ENCODE measurements around the gene ADISSP. TPM values are rescaled to one million over a fixed set of nuclear protein-coding genes. Genes with fewer than 3 reads are reported as not detected.
A peak's percentile ranks its signal among the peaks of the same experiment; 100 is the strongest.

Gene ADISSP
- total and polyA plus RNA-seq, 2 of the 13 experiments (the other 11 are each of a cell fraction or from before 2014, with no cell fraction given), result 38.3 to 90.6 TPM

- TF ChIP-seq NONO (IDR thresholded peaks at IDR 0.05) (no peak), NONO (CRISPR knock-in tag; conservative IDR thresholded peaks at IDR 0.05) (peak; percentile 67), ZC3H4 (CRISPR knock-in tag; IDR thresholded peaks at IDR 0.05; ENCODE audit: borderline replicate concordance) (no peak), MBNL3 (CRISPR knock-in tag; conservative IDR thresholded peaks at IDR 0.05) (no peak), NAIF1 (CRISPR knock-in tag; IDR thresholded peaks at IDR 0.05; ENCODE audit: borderline replicate concordance) (no peak), MIXL1 (CRISPR knock-in tag; IDR thresholded peaks at IDR 0.05) (peak; percentile 40; the same call in 1 of the 2 replicates), ZNF740 (CRISPR knock-in tag; IDR thresholded peaks at IDR 0.05) (peak; percentile 77; the same call in 1 of the 2 replicates), ZNF530 (CRISPR knock-in tag; IDR thresholded peaks at IDR 0.05; ENCODE audit: low read depth) (no peak), ZNF253 (CRISPR knock-in tag; IDR thresholded peaks at IDR 0.05; ENCODE audit: borderline replicate concordance) (peak; percentile 93), ZNF850 (CRISPR knock-in tag; conservative IDR thresholded peaks at IDR 0.05) (no peak; the same call in 1 of the 2 replicates), MBD4 (IDR thresholded peaks at IDR 0.05; ENCODE audit: borderline replicate concordance, low read length) (no peak), HOXA3 (CRISPR knock-in tag; IDR thresholded peaks at IDR 0.05) (peak; percentile 86), ZMYM4 (CRISPR knock-in tag; IDR thresholded peaks at IDR 0.05) (peak; percentile 99), PPARG (CRISPR knock-in tag; conservative IDR thresholded peaks at IDR 0.05) (peak; percentile 90), PRDM15 (CRISPR knock-in tag; IDR thresholded peaks at IDR 0.05) (peak; percentile 80; the same call in 1 of the 2 replicates), KDM5A (IDR thresholded peaks at IDR 0.05; ENCODE audit: borderline replicate concordance, low read length) (peak; percentile 63; the same call in 1 of the 2 replicates), JUND (CRISPR knock-in tag; IDR thresholded peaks at IDR 0.05) (peak; percentile 66), PATZ1 (CRISPR knock-in tag; IDR thresholded peaks at IDR 0.05) (peak; percentile 51), ZNF7 (CRISPR knock-in tag; IDR thresholded peaks at IDR 0.05) (peak; percentile 46; the same call in 1 of the 2 replicates)
These were observed at the start of gene ADISSP (continued) for GRCh38 chr20:3767427-3768341.

All from HepG2 (cell line).